Measurements from ENCODE around the gene ST7L.
"Not testable (repeated sequence)": the region's sequence is repeated elsewhere in the genome, so short reads cannot be mapped to it uniquely, and the experiment has no call there.

Gene ST7L

DNA sequence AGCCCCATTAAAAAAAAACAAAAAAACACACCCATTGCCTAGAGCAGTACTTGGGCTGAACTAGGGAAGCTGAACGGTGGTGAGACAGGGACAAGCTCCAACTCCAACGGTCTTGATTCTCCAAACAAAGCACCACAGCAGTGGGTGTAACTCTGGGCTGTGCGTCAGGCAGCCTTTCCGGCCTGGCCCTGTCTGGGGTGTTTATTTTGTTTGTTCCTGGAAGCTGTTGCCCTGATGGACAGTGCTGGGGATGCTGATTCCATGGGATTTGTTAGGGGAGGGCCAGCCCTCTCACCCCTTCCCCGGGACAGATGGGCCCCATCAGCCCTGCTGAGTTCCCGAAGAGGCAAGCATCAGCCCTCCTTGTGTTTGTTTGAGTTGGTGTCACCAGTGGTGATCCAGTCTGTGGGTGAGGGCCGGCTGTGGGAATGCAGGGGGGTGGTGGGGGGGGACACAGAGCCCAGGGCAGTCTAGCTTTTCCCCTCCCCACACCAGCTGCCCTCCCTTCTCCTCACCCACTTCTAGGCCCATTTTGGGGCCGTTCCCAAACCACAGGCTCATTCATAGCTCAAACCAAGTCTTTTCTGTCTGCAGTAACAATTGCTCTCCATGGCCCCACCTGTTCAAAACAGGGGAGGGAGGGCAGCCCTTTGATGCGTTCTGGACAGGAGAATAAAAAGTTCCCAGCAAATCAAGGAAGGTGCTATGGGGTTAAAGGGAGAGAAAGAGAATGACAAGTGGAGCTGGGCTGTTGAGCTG lies 105.7 kb downstream of the ST7L start:
- no peak for DNase-seq

DNA sequence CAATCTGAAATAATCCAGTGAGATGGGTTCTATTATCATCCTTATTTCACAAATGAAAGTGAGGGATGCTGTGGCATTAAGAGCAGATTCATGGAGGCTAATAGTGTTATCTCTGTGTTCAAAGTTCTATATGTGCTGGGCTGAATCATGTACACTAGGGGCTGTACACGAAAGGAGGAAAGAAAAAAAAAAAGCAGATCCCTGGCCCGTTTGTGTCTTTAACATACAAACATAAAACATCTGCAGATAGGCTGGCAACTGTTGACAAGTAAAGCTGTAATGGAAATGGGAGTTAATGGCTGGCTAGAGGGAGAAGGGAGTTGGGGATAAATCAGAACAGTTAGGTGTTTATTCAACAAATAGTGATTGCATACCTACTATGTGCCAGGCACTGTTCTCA lies 107.0 kb downstream of the ST7L start:
- DNase-seq: no peak

DNA sequence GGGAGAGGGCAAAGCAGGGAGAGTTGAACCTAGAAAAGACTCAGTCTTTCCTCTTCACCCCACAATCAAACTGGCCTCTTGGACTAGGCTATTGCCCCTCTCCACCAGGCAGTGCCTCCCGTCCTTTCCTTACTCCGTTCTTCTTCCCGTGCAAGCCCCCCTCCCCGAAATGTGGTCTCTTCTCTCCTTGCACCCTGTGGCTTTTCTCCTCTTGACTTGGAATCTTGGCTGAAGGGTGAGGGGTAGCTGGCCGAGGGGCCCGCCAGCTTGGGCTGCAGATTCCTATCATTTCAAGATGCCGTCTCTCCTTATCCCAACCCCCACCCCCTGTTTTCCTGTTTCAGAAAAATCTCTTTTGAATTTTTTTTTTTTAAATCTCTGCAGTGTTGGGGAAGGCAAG lies 108.6 kb downstream of the ST7L start:
- DNase-seq: no peak

DNA sequence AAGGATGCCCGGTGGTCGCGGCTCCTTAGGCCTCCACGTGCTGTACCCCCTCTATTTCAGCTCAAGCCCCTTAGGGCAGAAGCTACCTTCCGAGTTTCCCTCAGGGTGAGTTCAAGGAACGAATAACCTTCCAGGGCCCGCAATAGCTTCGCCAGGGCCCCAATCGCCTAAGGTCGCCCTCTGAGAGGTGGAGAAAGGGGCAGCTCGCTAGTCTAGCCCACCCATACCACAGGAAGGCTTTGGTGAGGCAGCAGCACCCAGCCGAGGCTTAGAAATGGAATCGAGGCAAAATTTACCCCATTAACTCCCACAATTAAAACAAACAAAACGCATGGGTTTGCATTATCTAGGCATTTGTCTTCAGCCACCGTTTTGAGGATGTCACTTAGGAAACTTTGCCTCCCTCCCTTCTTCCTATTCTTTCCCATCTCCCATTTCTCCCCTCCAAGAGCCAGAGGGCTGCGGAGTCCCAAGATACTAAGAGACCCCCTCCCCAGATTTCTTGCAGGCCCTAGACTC lies 109.2 kb downstream of the ST7L start:
- DNase-seq: no peak

DNA sequence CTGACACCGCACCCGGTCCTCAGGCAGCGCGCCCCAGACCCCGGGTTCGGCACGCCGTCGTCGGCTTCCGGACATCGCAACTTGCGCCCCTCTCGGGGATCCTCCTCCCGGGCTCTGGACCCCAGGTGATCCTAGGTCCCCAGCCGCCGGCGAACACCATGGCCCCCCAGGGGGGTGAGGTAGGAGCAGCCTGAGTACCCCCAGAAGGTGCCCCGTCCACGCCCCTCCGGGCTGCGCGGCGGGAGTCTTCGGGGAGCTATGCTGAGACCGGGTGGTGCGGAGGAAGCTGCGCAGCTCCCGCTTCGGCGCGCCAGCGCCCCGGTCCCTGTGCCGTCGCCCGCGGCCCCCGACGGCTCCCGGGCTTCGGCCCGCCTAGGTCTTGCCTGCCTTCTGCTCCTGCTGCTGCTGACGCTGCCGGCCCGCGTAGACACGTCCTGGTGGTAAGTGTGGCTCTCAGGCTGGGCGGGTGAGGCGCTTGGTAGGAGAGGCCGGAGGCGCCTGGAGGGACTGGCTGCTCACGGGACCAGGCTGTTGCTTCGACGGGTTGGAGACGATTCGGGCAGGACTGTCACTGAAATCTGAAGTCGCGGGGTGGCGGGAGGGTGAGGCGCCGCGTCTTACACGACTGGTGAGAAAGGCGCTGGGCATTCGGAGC lies 109.8 kb downstream of the ST7L start:
- DNase-seq: no peak

DNA sequence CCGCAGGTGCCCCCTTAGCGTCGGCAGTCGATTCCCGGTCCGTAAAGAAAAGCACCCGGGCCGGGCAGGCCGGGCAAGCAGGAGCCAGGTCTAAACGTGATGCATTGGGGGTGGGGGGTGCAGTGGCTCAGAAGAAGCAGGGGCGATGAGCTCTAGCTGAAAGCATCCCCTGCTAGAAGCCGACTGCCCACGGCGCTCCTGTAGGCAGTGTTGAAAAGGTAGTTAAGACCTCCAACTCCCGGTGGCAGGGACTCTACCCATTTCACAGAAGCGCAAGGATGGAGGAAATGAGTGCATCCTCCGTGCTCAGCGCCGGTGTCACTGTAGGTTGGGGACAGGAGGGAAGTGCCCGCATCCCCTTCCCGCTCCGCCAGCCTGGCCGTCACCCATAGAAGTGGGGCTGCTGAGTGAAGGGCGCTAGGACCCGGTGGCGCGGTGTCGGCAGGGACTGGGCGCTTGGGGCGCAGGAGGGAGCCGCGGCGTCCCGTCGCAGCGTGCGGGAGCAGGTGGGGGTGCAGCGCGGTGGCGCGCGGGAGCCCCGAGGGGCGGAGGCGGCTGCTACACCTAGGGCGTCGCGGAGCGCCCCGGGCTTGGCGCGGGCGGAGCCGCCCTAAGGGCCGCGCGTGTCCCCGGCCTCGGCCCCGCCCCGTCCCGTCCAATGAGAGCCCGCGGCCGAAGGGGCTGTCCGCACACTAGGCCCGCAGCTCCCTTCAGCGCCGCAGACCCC lies 110.5 kb downstream of the ST7L start, which contains the start of gene WNT2B:
TSS of gene WNT2B (plus strand) at position 688 of the 727 bp plus-strand sequence. CDS start 298 bp downstream, outside the sequence.
- no peak for DNase-seq

DNA sequence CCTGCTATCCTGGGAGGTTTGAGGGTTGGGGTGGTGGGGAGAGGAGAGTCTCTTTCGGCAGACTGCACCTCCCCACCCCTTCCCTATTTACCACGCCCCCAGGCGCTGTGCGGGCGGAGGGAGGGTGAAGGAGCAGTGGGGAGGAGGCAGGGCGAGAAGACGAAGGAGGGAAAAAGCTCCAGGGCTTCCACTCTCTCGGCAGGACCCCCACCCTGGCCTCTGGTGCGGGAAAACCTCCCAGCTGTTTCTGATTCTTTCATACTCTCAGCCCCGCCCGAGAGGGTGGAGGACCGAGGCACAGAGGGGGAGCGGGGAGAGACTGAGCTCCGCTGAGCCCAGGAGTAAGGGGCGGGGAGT lies 111.0 kb downstream of the ST7L start:
- DNase-seq: no peak

DNA sequence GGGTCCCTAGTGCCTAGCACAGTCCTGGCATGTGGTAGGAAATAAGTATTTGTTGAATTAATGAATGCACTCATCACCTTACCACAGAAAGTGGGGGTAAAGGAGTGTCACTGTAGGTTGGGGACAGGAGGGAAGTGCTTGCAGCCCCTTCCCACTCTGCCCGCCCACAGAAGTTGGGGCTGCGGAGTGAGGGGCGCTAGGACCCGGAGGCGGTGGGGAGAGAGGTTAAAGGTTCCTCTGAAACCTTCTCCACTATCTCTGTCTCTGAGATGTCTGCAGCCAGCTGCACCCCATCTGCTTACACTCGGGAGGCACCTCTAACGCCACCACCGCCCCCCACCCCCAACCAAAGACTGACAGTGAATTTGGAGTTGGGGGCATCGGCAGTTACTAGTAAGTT lies 111.6 kb downstream of the ST7L start:
- no peak for DNase-seq

DNA sequence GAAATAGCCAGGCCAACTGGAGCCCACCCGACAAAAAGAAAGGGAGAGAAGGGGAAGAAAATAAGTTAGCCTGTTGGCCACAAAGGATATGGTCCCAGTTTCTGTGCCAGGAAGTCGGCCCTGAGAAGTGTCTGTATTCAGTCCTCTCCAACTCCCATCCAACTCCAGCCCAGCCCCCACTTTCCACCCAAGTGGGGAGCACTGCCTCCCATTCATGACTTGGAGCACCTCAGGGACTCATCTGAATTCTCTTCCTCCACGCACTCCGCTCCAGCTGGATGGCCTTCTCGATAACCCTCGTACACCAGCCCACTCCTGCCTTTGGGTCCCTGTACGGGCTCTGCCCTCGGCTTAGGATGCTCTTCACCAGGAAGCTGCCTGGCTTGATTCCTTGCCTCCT lies 112.2 kb downstream of the ST7L start:
- no peak for DNase-seq

DNA sequence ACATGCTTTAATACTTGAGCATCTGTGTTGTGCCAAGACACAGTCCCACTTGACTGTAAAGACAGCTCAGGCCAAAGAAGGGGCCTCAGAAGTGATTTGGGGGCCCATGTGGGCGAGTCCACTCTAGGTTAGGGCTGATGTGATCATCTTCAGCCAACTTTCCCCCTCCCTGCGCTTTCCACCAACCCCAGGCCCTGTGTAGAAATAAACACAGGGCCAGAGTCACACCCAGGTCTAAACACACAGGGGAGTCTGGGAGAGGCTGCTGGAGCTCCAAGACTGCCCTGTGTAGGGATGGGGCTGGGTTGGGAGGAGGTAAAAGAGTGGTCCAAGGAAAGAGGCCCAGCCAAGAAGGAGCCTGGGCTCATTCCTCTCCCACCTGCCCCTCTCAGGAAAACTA lies 112.6 kb downstream of the ST7L start:
- DNase-seq: no peak

DNA sequence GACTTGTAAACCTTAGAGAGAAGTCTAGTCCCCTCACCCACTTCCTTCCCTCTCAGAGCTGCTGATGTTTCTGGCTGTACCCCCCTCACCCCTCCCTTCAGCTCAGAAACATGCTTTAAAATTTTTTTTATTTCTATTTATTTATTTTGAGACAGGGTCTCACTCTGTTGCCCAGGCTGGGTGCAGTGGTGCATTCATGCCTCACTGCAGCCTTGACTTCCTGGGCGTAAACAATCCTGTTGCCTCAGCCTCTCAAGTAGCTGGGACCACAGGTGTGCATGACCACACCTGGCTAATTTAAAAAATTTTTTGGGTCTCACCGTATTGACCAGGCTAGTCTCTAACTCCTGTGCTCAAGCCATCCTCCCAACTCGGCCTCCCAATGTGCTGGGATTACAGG lies 113.1 kb downstream of the ST7L start:
- DNase-seq: no peak

DNA sequence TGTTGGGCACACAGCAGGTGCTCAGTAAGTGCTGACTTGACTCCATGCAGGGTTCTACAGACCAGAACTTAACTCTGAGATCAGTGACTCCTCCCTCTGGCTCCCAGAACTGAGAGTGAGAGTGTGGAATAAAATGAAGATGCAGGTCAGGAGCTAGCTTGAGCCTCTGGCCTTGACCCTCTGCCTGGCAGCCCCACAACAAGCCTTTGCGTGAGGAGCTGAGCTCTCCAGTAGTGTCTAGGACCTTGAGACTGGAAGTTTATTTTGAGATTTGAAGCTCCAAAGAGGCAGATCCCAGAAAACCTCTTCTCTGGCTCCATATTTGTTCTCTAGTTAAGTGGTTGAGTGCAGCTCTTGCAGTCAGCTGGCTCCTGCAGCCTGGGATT lies 113.5 kb downstream of the ST7L start:
- no peak for DNase-seq

DNA sequence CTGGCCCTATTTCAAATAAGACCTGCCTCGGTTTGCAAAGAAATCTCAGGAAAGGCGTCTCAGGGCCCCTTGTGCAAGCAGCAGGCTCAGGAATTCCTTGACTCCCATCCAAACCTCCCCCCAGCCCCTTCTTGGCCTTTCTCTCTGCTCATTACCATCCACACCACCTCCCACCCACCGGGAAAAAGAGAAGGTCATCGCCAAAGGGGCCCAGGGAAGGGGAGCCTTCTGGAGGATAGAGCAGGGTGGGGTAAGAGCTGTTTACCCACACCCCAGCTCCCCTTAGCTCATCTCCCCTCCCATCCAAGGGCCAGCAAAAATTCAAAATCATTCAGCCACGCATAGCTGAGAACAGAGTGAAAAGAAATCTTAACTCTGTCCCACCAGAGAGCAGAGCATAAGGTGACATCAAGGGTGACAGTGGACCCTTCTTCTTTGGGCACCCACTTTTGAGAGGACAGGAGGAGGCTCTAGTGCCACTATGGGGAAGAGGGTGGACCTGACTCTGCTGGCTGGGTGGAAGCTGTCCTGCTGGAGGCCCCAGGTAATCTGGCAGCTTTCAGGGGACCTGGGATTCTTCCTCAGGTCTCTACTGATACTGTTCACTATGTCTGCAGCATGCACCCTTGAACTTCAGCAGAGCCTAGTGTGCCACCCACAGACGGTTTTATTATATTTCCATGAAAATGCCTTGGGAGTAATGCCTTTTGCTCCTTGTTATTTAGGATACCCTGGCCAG lies 114.1 kb downstream of the ST7L start:
- no peak for DNase-seq

DNA sequence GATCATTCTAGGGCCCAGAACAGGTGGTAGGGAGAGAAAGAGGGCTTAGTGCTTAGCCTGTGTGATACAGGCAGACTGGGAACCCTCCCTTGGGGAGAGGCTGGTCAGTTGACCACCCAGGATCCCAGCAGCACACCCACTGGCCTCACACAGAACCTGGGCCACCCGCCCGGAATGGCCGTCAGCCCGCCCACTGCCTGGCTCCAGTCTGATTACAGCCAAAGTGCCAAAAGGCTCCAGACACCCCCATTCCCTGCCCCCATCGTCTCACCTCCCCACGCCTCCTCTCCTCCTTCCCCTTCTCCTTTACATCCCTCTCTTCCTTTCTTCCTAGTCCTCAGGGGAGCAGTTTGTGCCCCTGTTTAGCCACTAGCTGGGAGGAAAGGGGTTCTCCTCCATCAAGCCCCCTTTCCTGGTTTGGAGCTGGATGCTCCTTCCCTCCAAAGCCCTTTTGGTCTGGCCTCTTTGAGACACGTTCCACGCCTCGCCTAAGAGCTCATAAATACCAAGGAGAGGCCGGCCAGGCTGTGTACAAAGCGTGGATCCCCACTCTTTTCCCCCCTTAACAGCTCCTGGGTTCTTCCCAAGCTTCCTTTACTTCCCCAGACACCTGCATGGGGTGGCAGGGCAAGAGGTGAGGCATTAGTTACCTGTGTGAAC lies 114.8 kb downstream of the ST7L start:
- no peak for DNase-seq

DNA sequence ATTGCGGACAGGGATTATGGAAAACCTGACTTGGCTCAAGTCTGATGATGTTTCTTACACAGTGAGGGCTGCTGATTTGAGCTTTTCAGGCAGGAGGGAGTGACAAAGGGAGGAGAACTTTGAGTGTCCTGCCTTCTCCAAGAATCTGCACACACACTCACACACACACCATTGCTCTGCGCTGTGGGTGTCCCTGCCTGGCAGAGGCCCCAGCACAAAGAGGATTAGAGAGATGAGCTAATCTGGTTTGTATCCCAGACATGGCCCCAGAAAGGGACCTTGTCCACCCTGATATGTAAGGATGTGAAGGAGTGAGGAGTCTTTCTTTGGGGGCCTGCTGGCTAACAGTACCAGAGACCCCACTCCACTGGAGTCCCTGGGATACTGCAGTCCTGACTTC lies 116.1 kb downstream of the ST7L start:
- no peak for DNase-seq

DNA sequence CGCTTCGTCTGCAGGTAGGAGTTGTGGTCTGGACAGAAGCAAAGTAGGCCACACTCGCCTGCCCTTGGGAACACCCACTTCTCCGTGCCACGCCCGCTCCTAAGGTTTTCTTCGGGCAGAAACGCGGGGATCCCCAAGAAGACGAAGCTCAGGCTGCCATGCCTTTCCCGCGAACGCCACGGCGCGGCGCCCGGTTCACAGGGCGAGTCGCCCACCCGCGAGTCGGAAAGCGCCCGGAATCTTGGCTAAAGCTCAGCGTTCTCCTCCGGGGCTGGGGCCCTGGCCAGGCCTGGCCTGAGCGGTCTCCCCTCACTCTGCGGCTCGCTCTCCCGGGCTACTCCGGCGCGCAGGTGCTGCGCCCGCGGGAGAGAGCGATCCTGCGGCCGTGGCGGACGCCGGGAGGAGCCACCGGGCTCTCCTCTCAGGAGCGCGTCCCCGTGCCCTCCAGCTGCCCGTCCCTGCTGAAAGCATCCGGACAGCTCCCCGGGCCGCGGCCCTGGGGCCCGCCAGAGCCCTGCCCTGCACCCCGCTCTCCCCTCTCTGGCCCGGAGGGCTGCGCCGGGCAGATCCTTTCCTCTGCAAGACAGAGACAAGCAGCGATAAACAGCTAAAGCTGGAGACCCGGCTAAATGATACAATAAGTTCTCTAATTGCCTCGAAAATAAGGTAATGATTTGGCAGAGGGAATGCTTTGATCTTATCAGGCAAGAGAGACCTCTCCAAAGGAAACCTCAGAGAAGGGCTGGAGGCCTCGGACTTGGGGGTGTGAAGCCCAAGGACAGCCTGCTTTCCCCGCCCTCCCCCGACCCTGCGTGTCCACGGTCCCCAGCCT lies 116.9 kb downstream of the ST7L start:
- no peak for DNase-seq

DNA sequence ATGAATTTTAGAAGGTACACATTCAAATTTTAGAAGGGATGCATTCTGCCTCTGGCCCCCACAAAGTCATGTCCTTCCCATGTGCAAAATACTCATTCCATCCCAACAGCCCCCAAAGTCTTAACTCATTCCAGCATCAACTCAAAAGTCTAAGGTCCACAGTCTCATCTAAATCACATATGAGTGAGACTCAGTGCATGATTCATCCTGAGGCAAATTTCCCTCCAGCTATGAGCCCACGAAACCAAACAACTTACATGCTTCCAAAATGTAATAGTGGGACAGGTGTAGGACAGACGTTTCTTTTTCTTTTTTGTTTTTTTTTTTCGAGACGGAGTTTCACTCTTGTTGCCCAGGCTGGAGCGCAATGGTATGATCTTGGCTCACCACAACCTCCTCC lies 122.7 kb downstream of the ST7L start:
- DNase-seq: no peak

DNA sequence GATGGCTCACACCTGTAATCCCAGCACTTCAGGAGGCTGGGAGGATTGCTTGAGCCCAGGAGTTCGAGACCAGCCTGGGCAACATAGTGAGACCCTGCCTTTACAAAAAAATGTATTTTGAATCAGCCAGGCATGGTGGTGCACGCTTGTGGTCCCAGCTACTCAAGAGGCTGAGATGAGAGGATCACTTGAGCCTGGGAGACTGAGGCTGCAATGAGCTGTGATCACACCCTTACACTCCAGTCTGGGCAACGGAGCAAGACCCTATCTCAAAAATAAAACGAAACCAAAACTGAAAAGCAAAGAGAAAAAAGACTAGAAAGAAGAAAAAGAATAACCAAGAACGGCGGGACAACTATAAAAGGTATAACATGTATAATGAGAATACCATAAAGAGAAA lies 125.6 kb downstream of the ST7L start:
- no peak for DNase-seq

DNA sequence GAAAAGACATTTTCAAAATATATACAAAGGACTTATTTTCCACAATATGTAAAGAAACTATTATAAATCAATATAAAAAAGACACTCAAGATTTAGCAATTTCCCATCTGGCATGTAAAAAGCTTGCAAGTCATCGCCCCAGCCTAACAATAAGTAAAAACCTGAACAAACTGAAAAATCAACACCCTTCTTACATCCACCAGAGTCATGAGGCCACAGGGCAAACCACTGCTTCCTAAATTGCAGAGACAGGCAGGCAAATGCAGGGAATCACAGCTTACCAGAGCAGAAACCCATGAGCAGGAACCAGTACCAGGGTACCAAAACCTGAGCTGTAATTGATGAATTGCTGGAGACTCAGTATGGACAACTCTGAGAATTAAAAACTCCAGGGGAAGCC lies 126.9 kb downstream of the ST7L start:
- DNase-seq: no peak

DNA sequence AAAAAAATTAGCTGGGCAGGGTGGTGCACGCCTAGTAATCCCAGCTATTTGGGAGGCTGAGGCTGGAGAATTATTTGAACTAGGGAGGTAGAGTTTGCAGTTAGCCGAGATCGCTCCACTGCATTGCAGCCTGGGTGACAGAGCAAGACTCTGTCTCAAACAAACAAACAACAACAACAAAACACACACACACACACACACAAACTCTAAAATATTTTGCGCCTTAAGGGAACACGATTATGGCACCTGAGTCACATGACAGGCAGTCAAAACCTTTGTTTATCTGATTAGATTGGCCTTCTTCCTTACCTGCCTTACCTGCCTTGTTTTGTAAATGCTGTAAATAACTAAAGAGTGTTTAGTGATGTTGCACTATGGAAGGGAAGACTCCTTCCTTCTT lies 130.8 kb downstream of the ST7L start:
- DNase-seq: no peak

DNA sequence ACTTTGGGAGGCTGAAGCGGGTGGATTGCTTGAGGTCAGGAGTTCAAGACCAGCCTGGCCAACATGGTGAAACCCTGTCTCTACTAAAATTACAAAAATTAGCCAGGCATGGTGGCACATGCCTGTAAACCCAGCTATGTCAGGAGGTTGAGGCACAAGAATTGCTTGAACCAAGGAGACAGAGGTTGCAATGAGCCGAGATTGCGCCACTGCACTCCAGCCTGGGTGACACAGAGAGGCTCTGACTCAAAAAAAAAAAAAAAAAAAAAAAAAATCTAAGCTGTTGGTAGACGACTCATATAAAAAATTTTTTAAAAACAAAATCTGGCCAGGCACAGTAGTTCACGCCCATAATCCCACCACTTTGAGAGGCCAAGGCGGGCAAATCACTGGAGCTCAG lies 131.3 kb downstream of the ST7L start:
- not testable (repeated sequence) for DNase-seq

DNA sequence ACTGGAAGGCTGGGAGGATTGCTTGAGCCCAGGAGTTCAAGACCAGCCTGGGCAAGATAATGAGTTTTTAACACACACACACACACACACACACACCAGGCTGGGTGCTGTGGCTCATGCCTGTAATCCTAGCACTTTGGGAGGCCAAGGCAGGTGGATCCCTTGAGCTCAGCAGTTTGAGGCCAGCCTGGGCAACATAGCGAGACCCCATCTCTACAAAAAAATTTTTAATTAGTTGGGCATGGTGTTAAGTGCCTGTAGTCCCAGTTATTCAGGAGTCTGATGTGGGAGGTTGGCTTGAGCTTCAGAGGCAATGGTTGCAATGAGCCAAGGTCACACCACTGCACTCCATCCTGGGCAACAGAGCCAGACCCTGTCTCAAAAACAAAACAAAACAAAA lies 132.9 kb downstream of the ST7L start:
- not testable (repeated sequence) for DNase-seq
